ENCODE measurements around the gene WNT7B.

- TF ChIP-seq CTCF (IDR thresholded peaks at IDR 0.05) (no peak), POLR2AphosphoS5 (IDR thresholded peaks at IDR 0.05) (no peak), POLR2A (IDR thresholded peaks at IDR 0.05) (no peak), EP300 (IDR thresholded peaks at IDR 0.05) (no peak)
Observed at GRCh38 chr22:46001426-46002106, 24.6 kb upstream of the WNT7B start.

Measured in stomach (tissue), 4 donors.